HG02610 (cell line): Measurements from ENCODE around the gene GNE.

ENCODE experiments used
- ATAC-seq: cut with Tn5 transposase; IDR thresholded peaks from one replicate; pipeline ENCODE4 v1.9.1; 2021; ENCODE audit warnings: mild to moderate bottlenecking, moderate library complexity; ENCODE audit not compliant: unreplicated experiment

GNE gene

DNA sequence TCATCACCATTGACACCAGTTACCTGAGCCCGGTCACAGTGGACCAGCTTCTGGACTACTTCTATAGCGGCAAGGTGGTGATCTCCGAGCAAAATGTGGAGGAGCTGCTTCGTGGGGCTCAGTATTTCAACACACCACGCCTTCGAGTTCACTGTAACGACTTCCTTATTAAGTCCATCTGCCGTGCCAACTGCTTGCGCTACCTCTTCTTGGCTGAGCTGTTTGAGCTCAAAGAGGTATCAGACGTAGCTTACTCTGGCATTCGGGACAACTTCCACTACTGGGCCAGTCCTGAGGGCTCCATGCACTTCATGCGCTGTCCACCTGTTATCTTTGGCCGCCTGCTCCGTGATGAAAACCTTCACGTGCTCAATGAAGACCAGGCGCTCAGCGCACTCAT lies 88.5 kb downstream of the GNE start:
- no peak for ATAC-seq

DNA sequence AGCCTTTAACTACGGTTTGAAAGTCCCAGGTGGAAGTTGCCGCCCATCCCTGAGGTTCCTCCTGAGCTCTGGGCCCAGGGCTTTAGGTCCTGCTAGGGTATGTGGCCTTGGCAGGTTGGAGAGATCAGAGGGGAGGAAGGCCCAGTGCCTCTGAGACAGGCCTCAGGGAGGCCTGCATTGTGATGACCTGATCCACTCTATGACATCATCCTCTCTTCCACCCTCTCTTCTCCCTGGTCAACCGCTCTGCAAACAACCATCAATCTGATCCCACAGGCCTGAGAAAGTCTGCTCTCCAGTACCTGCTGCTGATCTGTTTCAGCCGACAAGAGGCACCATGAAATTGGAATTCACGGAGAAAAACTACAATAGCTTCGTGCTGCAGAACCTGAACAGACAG lies 89.1 kb downstream of the GNE start, which contains the start of gene CCIN:
Gene CCIN (plus strand): TSS at position 223 of the 400 bp plus-strand sequence. CDS start 115 bp downstream, at position 338.
- ATAC-seq, result no peak

DNA sequence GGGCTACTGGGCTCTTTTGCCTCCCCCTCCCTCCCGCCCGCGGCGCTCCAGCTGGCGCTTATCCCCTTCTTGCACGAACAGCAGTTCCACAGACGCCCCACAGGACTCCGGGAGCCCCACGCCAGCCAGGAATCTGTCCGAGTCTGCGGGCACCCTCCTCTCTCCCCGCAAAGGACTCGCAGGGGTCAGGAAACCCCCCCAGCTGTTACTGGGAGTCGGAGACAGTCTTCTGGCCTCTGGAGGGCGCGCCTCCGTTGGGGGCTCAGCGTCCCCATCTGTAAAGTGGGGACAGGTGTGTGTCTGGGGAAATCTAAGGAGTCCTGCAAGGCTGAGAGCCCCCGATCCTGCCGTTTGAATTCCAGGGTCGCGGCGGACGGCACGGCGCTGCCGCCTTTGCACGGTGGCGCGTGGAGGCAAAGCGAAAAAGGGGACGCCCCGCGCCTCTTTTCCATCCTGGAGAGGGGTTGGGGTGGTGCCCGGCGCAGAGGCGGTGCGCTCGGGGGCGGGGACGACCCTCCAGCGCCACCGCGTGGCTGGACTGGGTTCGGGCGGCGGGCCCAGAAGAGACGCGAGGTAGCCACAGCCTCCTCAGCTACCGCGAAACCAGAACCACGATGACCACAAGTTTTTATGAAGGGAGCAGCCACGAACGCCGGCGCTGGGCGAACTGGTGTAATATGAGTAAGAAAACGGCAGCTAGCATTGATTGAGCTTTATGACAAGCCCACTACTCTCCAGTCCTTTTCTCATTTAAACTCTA lies 91.9 kb downstream of the GNE start:
- ATAC-seq, result peak; percentile 84

DNA sequence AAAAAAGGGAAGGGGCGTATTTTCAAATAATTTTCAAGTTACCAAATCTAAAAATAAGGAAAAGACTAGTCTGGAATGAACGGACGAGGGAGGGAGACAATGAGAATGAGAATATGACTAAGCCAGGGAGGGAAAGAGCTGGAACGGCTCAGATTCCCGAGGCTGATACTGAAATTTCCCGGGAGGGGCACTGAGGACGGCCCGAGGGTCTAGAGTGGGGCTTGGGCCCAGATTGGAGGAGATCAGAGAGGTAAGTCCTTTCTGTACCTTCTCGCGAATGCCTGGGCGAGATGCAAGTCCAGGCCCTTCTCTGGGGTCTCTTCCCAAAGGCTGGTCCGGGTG lies 92.5 kb downstream of the GNE start:
- no peak for ATAC-seq

DNA sequence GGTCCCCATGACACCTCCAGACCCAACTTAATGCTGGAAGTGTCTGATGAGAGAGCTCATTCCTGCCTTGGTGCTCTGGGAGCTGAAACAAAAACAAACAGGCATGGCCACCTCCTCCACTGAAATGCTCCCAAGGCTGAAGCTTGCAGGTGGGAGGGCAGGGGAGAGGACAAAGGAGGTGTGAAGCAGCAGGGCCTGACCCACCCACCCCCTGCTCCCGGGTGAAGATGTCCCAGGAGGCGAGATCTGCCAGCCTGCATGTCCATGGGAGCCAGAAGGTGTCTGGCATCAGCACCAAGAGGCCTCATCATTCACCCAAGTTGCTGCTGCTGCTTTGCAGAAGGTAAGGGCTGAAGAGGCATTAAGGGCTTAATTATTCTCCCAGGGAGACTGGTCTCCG lies 93.3 kb downstream of the GNE start:
- no peak for ATAC-seq
